HFF-Myc (cell line): ENCODE measurements around the gene RGL1.

Experiments
- DNase-seq: peaks from one replicate; pipeline ENCODE4 v3.0.0-alpha.2; 2011; ENCODE audit warnings: low read depth; ENCODE audit errors: extremely low read depth
- H3K4me3 ChIP-seq: replicated peaks from 2 replicates; pipeline ENCODE4 v1.5.1; 2011; ENCODE audit warnings: low read depth, mild to moderate bottlenecking, control low read depth, low read length
- TF ChIP-seq, protein P1 (sequence below): IDR thresholded peaks from 2 replicates; pipeline ENCODE4 v1.5.1; 2012; ENCODE audit warnings: mild to moderate bottlenecking, low read depth, low read length, control low read depth; ENCODE audit errors: missing control alignments

The RGL1 gene

DNA sequence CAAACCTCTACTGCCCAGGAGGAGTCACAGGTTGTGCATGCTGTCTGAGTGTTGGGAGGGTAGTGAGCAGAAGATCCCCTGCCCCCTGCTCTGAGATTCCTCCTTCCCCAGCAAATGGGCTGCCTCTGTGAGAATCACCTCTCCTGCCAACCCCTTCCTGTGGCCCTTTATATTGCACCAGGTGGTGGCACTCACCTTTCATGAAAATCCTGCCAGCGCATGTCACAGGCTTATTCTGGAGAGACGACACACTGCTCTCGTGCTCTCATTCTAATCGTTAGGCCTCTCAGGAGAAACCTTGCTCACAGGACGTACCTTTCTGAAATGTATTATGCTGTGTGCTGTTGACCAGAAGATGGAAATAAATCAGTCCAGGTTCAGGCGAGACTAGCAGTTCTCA, 113.7 kb downstream of the RGL1 start:
- no peak for DNase-seq
- TF ChIP-seq, protein P1, sequence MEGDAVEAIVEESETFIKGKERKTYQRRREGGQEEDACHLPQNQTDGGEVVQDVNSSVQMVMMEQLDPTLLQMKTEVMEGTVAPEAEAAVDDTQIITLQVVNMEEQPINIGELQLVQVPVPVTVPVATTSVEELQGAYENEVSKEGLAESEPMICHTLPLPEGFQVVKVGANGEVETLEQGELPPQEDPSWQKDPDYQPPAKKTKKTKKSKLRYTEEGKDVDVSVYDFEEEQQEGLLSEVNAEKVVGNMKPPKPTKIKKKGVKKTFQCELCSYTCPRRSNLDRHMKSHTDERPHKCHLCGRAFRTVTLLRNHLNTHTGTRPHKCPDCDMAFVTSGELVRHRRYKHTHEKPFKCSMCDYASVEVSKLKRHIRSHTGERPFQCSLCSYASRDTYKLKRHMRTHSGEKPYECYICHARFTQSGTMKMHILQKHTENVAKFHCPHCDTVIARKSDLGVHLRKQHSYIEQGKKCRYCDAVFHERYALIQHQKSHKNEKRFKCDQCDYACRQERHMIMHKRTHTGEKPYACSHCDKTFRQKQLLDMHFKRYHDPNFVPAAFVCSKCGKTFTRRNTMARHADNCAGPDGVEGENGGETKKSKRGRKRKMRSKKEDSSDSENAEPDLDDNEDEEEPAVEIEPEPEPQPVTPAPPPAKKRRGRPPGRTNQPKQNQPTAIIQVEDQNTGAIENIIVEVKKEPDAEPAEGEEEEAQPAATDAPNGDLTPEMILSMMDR: no peak
- no peak overlapping the region for H3K4me3 ChIP-seq

DNA sequence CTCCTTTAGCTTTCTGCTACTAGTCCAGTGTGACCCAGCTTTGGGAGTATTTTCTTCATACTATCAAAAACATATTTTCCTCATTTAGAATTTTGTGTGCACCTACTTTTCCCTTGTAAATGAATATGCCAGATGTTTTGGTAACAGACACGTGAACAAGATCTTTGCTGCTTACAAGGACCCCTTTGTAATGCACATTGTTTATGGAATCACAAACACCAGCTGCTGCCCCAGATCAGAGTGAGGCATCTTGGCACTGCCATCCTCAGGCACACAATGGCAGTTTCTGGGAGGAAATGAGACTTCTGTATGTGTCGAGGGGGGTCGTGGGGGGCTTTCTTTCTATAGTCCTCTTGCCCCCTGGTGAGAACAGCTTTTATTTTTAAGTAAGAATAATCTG, 115.7 kb downstream of the RGL1 start:
- DNase-seq: no peak
- H3K4me3 ChIP-seq: no peak overlapping the region
- TF ChIP-seq, protein P1: no peak

DNA sequence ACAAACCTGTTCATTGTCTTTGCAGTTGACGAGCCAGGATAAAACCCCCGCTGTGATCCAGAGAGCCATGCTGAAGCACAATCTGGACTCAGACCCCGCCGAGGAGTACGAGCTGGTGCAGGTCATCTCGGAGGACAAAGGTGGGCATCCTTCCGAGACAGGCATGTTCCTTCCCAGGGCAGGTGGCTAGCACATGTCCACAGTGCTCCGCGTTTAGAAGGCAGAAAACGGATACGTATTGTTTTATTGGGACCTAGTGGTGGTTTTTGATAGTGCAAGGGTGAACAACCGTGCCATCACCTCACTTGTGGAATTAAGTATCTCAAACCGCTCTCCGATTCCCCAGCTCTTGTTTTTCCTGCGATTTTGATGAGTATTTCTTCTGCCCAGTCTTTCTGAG, 117.3 kb downstream of the RGL1 start:
- no peak for DNase-seq
- TF ChIP-seq, protein P1: no peak

DNA sequence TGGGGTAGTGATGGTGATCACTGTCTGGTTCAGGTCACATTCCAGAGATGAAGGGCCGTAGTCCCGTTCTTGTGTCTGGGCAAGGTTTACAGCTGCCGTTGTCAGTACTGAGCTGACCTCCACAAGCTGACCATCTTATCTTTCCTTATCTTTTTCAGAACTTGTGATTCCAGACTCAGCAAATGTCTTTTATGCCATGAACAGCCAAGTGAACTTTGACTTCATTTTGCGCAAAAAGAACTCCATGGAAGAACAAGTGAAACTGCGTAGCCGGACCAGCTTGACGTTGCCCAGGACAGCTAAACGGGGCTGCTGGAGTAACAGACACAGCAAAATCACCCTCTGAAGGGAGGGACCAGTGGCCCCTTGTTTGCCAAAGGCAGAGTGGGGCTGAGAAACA, 121.0 kb downstream of the RGL1 start:
- H3K4me3 ChIP-seq: no peak overlapping the region
- TF ChIP-seq, protein P1: no peak
- no peak for DNase-seq

More for the DNA sequence above, 117.3 kb downstream of the RGL1 start:
- no peak overlapping the region for H3K4me3 ChIP-seq

DNA sequence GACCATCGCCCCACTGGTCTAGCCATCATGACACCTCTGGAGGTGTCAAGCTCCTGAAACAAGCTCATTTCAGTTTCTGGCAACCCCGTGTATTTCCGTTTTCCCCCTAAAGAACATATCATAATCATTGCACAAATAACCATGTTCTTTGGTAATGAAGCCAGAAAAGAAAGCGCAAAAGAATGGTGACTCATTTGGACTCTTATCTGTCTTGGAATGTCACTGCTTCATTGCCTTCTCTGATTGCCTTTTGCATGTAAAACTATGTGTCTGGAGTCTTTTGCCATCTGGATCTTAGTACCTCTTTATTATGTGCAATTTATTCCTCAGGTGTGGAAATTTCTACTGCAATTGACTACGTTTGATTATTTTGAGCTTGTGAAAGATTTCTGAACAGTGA, 122.1 kb downstream of the RGL1 start:
- no peak overlapping the region for H3K4me3 ChIP-seq
- TF ChIP-seq, protein P1: no peak
- no peak for DNase-seq

DNA sequence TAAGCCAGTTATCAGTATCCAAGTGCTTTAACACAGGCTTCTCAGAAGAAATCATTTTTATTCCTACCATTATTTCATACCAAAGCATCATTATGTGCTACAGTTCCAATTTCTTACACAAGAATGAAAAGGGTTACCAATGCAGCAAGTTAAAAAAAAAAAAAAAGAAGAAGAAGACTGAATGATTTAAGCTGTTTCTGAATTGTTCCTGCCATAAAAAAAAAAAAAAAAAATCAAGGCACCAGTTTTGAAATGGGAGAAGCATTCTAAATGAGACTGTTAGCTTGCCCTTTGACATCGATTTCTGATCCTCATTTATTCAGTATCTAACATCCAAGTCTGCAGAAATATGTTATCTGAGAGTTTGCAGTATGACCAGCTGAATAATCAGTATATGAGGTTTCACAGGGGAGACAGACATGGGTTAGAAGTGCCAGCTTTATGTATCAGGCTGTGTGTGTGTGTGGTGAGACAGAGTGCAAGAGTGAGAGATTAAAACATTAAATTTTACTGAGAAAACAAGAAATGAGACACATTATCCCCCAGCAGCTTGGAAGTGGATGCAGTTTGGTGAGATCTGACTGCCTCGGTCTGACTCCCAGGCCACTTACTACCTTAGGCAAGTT, 126.8 kb downstream of the RGL1 start:
- no peak overlapping the region for H3K4me3 ChIP-seq
- DNase-seq: no peak
- TF ChIP-seq, protein P1: no peak

DNA sequence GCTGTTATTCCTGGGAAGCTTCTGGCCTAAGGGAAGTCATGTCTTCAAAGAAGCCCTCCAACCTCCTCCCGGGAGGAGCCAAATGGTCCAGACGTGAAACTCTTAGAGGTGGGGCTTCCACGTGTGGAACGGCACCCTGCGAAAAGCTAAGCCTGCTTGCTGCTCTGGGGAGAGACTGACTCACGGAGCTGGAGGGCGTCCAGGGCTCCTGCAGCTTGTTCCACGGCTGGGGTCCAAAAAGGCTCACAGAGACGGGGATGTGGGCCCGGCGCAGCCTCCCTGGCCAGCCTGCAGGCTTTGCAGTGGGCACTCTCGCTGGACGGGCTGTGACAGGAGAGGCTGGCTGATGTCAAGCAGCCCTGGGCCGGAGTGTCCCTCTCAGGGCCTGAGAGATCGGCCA, 127.5 kb downstream of the RGL1 start:
- DNase-seq: no peak
- TF ChIP-seq, protein P1: no peak
- no peak overlapping the region for H3K4me3 ChIP-seq
